GM19372 (cell line): ENCODE measurements around the gene UNC13D.

ENCODE experiments used
- ATAC-seq: cut with Tn5 transposase; IDR thresholded peaks from one replicate; pipeline ENCODE4 v1.9.1; 2021; ENCODE audit warnings: mild to moderate bottlenecking, low read depth, moderate library complexity; ENCODE audit not compliant: unreplicated experiment

Gene UNC13D

GRCh38 chr17:75836605-75837004 is 7.6 kb downstream of the UNC13D start:
- ATAC-seq = no peak

DNA sequence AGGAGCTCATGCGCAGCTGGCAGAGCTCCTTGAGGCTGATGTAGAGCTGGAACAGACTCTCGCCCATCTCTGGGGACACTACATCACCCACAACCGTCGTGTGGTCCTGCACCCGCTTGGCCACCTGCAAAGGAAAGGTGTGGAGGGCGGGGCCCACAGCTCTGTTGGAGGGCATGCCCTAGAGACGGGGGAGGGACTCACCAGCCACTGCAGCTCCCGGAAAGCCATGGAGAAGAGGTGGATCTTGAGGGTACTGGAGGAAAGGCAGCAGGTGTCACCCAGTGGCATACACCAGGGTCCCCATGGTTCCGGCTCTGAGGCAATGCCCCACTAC is 8.6 kb downstream of the UNC13D start:
- no peak for ATAC-seq

GRCh38 chr17:75834928-75835653 is 9.1 kb downstream of the UNC13D start:
- no peak for ATAC-seq

- no peak for ATAC-seq
These were observed 9.8 kb downstream of the UNC13D start for GRCh38 chr17:75834279-75834920.

DNA sequence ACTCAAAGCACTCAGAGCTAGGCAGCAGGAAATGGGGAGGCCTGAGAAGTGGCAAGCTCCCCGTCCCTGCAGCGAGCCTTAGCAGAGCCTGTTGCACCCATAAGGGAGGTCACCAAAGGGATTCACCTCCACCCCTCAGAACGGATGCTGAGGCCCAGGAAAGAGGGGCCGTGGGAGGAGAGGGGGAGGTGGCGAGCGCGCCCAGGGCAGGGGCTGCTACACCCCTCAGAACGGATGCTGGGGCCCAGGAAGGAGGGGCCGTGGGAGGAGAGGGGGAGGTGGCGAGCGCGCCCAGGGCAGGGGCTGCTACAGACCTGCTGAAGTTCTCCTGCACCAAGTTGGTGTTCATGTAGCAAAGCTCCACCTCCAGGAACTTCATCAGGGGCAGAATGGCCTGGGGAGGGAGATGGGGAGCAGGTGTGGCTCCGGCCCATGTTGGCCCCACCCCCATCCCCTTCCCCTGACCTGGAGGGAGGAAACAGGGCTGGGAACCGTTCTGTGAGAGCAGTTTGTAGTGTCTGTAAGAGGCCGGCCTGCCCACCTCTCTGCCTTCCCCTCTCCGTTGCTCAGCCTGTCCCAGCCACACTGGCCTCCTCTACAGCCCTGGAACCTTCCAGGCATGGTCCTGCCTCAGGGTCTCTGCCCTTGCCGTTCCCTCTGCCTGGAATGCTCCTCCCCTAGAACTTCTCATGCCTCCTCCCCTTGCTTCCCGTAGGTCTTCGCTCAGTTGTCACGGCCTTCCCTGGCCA is 11.4 kb downstream of the UNC13D start:
- ATAC-seq = no peak

GRCh38 chr17:75832164-75832651 is 12.0 kb downstream of the UNC13D start:
- ATAC-seq = no peak

GRCh38 chr17:75831032-75831571 is 13.1 kb downstream of the UNC13D start:
- ATAC-seq = no peak

GRCh38 chr17:75830164-75831031 is 13.8 kb downstream of the UNC13D start:
- no peak for ATAC-seq

DNA sequence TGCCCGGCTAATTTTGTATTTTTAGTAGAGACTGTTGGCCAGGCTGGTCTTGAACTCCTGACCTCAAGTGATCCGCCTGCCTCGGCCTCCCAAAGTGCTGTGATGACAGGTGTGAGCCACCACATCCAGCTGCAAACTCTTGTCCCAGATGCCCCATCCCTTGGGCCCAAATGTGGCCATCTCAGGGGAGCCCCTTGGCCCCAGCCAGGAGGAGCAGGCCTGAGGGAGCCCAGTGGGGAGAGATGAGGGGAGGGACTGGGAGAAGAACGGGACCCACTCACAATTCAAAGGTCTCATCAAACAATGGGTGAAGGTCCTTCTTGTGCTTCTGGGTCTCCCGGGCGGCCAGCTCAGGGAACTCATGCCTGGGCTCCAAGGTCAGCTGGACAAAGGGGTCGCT is 14.5 kb downstream of the UNC13D start:
- ATAC-seq = no peak

DNA sequence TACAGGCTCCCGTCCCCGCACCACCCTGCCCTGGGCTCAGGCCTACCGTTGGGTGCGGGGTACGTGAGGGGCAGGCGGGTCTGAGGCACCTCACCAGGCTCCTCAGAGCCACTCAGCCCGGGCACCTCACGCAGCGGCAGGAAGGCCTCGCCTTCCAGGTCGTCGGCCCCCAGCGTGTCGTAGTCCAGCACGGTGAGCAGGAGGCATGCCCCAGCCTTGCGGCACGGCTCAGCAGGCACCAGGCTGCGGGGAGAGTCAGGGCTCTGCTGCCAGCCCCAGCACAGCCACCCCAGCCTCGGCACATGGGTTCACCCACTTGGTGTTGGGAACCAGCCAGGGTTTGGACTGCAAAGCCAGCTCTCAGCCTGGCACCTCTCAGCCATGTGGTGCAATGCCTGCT is 15.5 kb downstream of the UNC13D start:
- no peak for ATAC-seq

- no peak for ATAC-seq
These were observed 16.2 kb downstream of the UNC13D start for GRCh38 chr17:75828076-75828400.

GRCh38 chr17:75827308-75828075 is 16.7 kb downstream of the UNC13D start:
- ATAC-seq = no peak

DNA sequence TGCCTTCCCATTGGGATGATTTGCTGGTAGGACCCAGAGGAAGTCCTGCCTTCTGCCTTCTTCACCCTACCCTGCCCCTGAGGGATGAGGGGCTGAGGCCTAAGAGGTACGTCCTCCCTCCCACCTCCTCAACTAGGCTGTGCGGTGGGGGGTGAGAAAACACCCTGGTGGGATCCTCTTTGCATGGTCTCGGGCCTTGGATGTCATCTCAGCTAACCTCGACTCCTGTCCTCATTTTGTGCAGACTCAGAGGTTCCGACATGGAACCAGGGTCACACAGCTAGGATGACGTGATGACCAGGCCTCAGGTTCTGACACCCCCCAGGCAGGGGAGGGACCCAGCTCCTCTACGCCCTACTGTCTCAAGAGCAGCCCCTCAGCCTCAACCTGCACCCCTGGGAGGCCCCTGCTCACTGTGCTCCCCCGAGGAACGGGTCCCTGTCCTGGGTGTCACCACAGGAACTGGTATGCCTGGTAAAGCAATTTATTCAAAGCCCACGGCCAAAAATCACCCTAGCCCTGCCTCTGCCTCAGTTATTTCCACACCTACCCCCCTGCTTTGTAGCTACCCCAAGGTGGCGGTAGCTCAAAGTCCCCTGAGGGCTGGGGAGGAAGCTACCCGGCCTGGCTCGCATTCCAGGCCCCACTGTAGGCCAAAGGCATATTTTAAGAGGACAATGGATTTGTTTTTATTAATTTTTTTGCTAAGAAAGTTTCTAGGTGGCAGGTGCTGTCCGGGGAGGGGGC is 17.5 kb downstream of the UNC13D start:
- ATAC-seq = no peak

- no peak for ATAC-seq
These were observed 18.3 kb downstream of the UNC13D start for GRCh38 chr17:75825748-75826370.

DNA sequence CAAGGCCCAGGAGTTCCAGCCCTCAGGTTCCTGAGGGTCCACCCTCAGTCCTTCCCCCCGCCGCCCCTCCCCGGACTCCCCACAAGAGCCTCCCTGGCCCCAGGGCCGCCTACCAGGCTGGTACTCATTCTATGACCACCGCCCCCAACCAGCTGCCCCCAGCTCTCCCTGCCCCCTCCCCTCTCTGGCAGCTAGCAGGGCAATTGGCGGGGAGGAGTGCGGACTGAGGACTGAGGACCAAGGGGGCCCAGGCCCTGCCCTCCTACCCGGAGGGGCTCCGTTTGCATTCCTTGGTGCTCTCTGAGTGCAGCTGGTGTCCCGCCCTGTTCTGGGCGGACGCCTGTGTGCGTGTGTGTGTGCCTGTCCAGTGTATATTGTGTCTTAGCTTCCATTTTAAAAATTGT is 19.1 kb downstream of the UNC13D start:
- ATAC-seq = no peak

GRCh38 chr17:75824666-75825065 is 19.5 kb downstream of the UNC13D start:
- ATAC-seq = no peak

DNA sequence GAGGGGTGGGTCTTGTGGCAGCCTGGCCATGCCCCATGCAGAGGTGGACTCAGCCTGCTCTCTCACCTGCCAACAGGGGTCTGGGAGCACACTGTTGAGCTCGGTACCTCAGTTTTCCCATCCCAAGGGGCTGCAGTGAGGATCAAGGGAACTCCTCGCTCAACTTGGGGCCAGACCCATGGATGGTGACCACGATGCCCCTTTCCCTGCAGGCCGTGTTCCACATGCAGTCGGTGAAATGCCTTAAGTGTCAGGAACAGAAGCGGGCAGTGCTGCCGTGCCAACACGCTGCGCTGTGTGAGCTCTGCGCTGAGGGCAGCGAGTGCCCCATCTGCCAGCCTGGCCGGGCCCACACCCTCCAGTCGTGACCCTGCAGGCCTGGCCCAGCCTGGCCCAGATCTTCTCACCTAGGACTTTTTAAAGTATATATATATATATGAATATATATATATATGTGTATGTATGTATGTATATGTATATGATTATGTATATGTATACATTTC is 20.1 kb downstream of the UNC13D start:
- ATAC-seq = no peak

DNA sequence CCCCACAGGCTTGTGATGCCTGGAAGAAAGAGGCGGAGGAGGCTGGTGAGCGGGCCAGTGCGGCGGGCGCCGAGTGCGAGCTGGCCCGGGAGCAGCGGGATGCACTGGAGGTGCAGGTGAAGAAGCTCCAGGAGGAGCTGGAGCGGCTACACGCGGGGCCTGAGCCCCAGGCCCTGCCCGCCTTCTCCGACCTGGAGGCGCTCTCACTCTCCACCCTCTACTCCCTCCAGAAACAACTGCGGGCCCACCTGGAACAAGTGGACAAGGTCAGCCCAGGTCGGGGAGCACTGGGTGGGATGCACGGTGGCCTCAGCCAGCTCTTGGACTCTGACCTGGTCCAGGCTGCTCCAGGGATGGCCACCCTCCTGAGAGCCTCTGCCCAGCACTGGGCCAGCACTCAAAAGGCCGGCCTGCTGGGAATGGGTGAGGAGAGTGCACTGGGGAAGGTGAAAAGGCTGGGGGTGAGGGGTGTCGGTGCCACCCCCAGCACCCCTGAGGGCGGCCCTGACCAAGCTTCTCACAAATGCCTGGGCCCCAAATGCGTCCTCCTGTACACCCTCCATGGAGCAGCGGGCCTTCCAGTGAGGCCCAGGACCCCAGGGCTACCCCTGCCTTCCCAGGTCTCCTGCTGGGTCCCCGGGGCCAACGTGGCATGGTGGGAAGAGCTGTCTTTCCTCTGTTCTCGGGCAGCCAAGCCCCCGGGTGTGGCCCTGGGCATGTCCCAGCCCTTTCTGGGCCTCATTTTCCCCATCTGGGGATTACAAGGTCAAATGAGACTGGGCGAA is 20.8 kb downstream of the UNC13D start:
- no peak for ATAC-seq
